GM19239 (cell line): ENCODE results near the gene CTNNA1.

ENCODE experiments used
- DNase-seq: peaks from one replicate; pipeline ENCODE4 v3.0.0; 2011; ENCODE audit warnings: low spot score; ENCODE audit not compliant: insufficient read length
- FAIRE-seq: peaks from 2 replicates; lab custom pipeline; 2011; peaks lifted over from hg19 to GRCh38; lab: Jason Lieb, UNC

CTNNA1 gene

GRCh38 chr5:138955013-138955660 is 201.9 kb downstream of the CTNNA1 start:
- FAIRE-seq (no peak), DNase-seq (no peak)

GRCh38 chr5:138955671-138956295 is 202.6 kb downstream of the CTNNA1 start:
- DNase-seq, result no peak
- no peak for FAIRE-seq

GRCh38 chr5:138956801-138957200 is 203.6 kb downstream of the CTNNA1 start:
- FAIRE-seq (no peak), DNase-seq (no peak)

GRCh38 chr5:138960145-138960692 is 207.0 kb downstream of the CTNNA1 start:
- DNase-seq (no peak), FAIRE-seq (no peak)

GRCh38 chr5:138961221-138961620 is 208.0 kb downstream of the CTNNA1 start:
- no peak for DNase-seq
- FAIRE-seq, result peak; percentile 44

GRCh38 chr5:138961729-138962128 is 208.5 kb downstream of the CTNNA1 start:
- no peak for FAIRE-seq
- DNase-seq, result no peak

- no peak for DNase-seq
- FAIRE-seq, result no peak
Measured at GRCh38 chr5:138962614-138963370, 209.6 kb downstream of the CTNNA1 start.

GRCh38 chr5:138963763-138964371 is 210.6 kb downstream of the CTNNA1 start:
- FAIRE-seq, result no peak
- DNase-seq, result no peak

GRCh38 chr5:138964647-138965201 is 211.5 kb downstream of the CTNNA1 start:
- no peak for FAIRE-seq

GRCh38 chr5:138965626-138966025 is 212.4 kb downstream of the CTNNA1 start:
- DNase-seq, result no peak
- FAIRE-seq, result no peak

More at GRCh38 chr5:138964647-138965201, 211.5 kb downstream of the CTNNA1 start:
- no peak for DNase-seq

- DNase-seq (no peak), FAIRE-seq (no peak)
Measured at GRCh38 chr5:138966236-138966985, 213.2 kb downstream of the CTNNA1 start.

GRCh38 chr5:138967791-138968448 is 214.7 kb downstream of the CTNNA1 start:
- DNase-seq, result no peak
- FAIRE-seq, result no peak

- FAIRE-seq (no peak), DNase-seq (no peak)
Measured at GRCh38 chr5:138968601-138969000, 215.4 kb downstream of the CTNNA1 start.

- DNase-seq (no peak), FAIRE-seq (no peak)
Measured at GRCh38 chr5:138969323-138970002, 216.2 kb downstream of the CTNNA1 start.

GRCh38 chr5:138972230-138972629 is 219.0 kb downstream of the CTNNA1 start:
- DNase-seq (no peak), FAIRE-seq (no peak)

- DNase-seq (no peak), FAIRE-seq (no peak)
Measured at GRCh38 chr5:138972836-138973235, 219.6 kb downstream of the CTNNA1 start.

GRCh38 chr5:138974227-138975063 is 221.2 kb downstream of the CTNNA1 start:
- FAIRE-seq (no peak), DNase-seq (no peak)
